Inflammatory macrophage treated with lipopolysaccharide for 4 hours (primary cell): ENCODE measurements around the gene AGPS.
"Not testable (repeated sequence)": the region's sequence is repeated elsewhere in the genome, so short reads cannot be mapped to it uniquely, and the experiment has no call there.

Experiments used
- DNase-seq: peaks from one replicate; pipeline ENCODE4 v3.0.0-alpha.2; 2020

Gene AGPS

GRCh38 chr2:177392373-177393202, at the start of gene AGPS:
TSS of gene AGPS (plus strand) at chr2:177392773. CDS start at chr2:177392790, 17 bp downstream.
- peak; percentile 84 for DNase-seq

GRCh38 chr2:177343773-177344172, 48.8 kb upstream of the AGPS start:
- DNase-seq = no peak

GRCh38 chr2:177344316-177344715, 48.3 kb upstream of the AGPS start:
- DNase-seq = no peak

- no peak for DNase-seq
Observed at GRCh38 chr2:177346192-177346591, 46.4 kb upstream of the AGPS start.

GRCh38 chr2:177347570-177347969, 45.0 kb upstream of the AGPS start:
- no peak for DNase-seq

GRCh38 chr2:177348118-177348654, 44.4 kb upstream of the AGPS start:
- no peak for DNase-seq

GRCh38 chr2:177348733-177349693, 43.6 kb upstream of the AGPS start:
- no peak for DNase-seq

GRCh38 chr2:177350624-177351023, 41.9 kb upstream of the AGPS start:
- not testable (repeated sequence) for DNase-seq

- not testable (repeated sequence) for DNase-seq
Observed at GRCh38 chr2:177351121-177351520, 41.5 kb upstream of the AGPS start.

GRCh38 chr2:177352441-177353186, 40.0 kb upstream of the AGPS start:
- peak; percentile 73 for DNase-seq

- no peak for DNase-seq
Observed at GRCh38 chr2:177353187-177353478, 39.4 kb upstream of the AGPS start.

- not testable (repeated sequence) for DNase-seq
Observed at GRCh38 chr2:177354541-177354940, 38.0 kb upstream of the AGPS start.

- DNase-seq = no peak
Observed at GRCh38 chr2:177355874-177356273, 36.7 kb upstream of the AGPS start.

GRCh38 chr2:177359836-177360595, 32.6 kb upstream of the AGPS start:
- no peak for DNase-seq

- no peak for DNase-seq
Observed at GRCh38 chr2:177362499-177362898, 30.1 kb upstream of the AGPS start.

- DNase-seq = no peak
Observed at GRCh38 chr2:177363332-177363731, 29.2 kb upstream of the AGPS start.

GRCh38 chr2:177365764-177366163, 26.8 kb upstream of the AGPS start:
- DNase-seq = not testable (repeated sequence)

- DNase-seq = not testable (repeated sequence)
Observed at GRCh38 chr2:177368023-177368422, 24.6 kb upstream of the AGPS start.

GRCh38 chr2:177379354-177379753, 13.2 kb upstream of the AGPS start:
- DNase-seq = no peak

- no peak for DNase-seq
Observed at GRCh38 chr2:177380181-177380580, 12.4 kb upstream of the AGPS start.

GRCh38 chr2:177383935-177384334, 8.6 kb upstream of the AGPS start:
- no peak for DNase-seq

GRCh38 chr2:177385151-177385550, 7.4 kb upstream of the AGPS start:
- DNase-seq = no peak
